Ovary (tissue), 3 donors: ENCODE results near the gene CST3.

Source experiments
- CTCF ChIP-seq, 3 donors: fragments of 450-650 bp in 2 of 3; fragments of 200-600 bp in 1 of 3; IDR thresholded peaks; one replicate each; pipeline versions ENCODE4 v1.5.1 to v1.8.0; 2016 to 2022; ENCODE audit warnings: antibody characterized with exemption in 3 of 3, mild to moderate bottlenecking in 1 of 3
- EP300 ChIP-seq: sonication (generic); formaldehyde crosslinking; IDR thresholded peaks from one replicate; pipeline ENCODE4 v1.6.1; 2017; ENCODE audit warnings: antibody characterized with exemption
- POLR2A ChIP-seq: fragments of 450-650 bp; IDR thresholded peaks from one replicate; pipeline ENCODE4 v1.6.1; 2017; ENCODE audit warnings: antibody characterized with exemption, mild to moderate bottlenecking, moderate library complexity
- donor health status: DM: no; HTN: no; CAD: no.

- TF ChIP-seq CTCF (IDR thresholded peaks at IDR 0.05) (no peak), EP300 (no peak), POLR2A (no peak)
Observed at GRCh38 chr20:23631981-23632710, 5.6 kb downstream of the CST3 start.
